A549 (cell line): ENCODE data around the gene SPPL2B.

Experiments
- CEBPB ChIP-seq, 2 experiments: fragments of >200 bp in 1 of 2; sonication (Bioruptor Twin) in 1 of 2; formaldehyde crosslinking in 1 of 2; IDR thresholded peaks; 2 replicates each; pipeline ENCODE4 v1.6.1; 2012 to 2016
- CTCF ChIP-seq: fragments of >200 bp; sonication (Bioruptor Twin); formaldehyde crosslinking; IDR thresholded peaks from 3 replicates; pipeline ENCODE4 v1.5.1; 2016
- EHMT2 ChIP-seq: fragments of 200-600 bp; sonication (generic); IDR thresholded peaks from 2 replicates; pipeline ENCODE4 v1.6.1; 2016; ENCODE audit warnings: antibody characterized with exemption, low read depth, mild to moderate bottlenecking, moderate library complexity
- EP300 ChIP-seq, 2 experiments: fragments of >200 bp; sonication (Bioruptor Twin); formaldehyde crosslinking; IDR thresholded peaks; 2 replicates in 1 of 2; 3 replicates in 1 of 2; pipeline ENCODE4 v1.6.1; 2016 to 2017
- ESRRA ChIP-seq: fragments of 150-350 bp; IDR thresholded peaks from 2 replicates; pipeline ENCODE4 v1.6.1; 2014; ENCODE audit warnings: mild to moderate bottlenecking, low read length, borderline replicate concordance
- FOXS1 ChIP-seq: fragments of 250-450 bp; sonication (Bioruptor Pico); IDR thresholded peaks from 2 replicates; pipeline ENCODE4 v1.5.0; 2020; ENCODE audit warnings: mild to moderate bottlenecking, moderate library complexity
- JUN ChIP-seq, 2 experiments: fragments of >200 bp; sonication (Bioruptor Twin); formaldehyde crosslinking; IDR thresholded peaks; 2 replicates in 1 of 2; 3 replicates in 1 of 2; pipeline ENCODE4 v1.6.1; 2016 to 2017
- MAX ChIP-seq: IDR thresholded peaks from 2 replicates; pipeline ENCODE4 v1.6.1; 2012
- POLR2A ChIP-seq: IDR thresholded peaks from 2 replicates; pipeline ENCODE4 v1.6.1; 2012; ENCODE audit warnings: mild to moderate bottlenecking, low read length
- RAD21 ChIP-seq, 2 experiments: fragments of >200 bp in 1 of 2; sonication (Bioruptor Twin) in 1 of 2; formaldehyde crosslinking in 1 of 2; IDR thresholded peaks in 1 of 2; conservative IDR thresholded peaks in 1 of 2; 2 replicates in 1 of 2; 3 replicates in 1 of 2; pipeline ENCODE4 v1.6.1; 2012 to 2018; ENCODE audit warnings: inconsistent platforms in 1 of 2
- RFX5 ChIP-seq: fragments of 450-650 bp; IDR thresholded peaks from 2 replicates; pipeline ENCODE4 v1.7.1; 2014; ENCODE audit warnings: antibody characterized with exemption, mild to moderate bottlenecking, moderate library complexity
- USF2 ChIP-seq: fragments of 450-650 bp; IDR thresholded peaks from 2 replicates; pipeline ENCODE4 v1.6.1; 2014; ENCODE audit warnings: antibody characterized with exemption

GRCh38 chr19:2329501-2329916 lies 1.0 kb downstream of the SPPL2B start:
- no peak for TF ChIP-seq POLR2A
- TF ChIP-seq CTCF, result no peak
- no peak for TF ChIP-seq MAX
- no peak for TF ChIP-seq EHMT2
- no peak for TF ChIP-seq JUN (IDR thresholded peaks at IDR 0.05)
- TF ChIP-seq USF2, result no peak
- TF ChIP-seq RAD21 (conservative IDR thresholded peaks at IDR 0.05 in 1 of 2, IDR thresholded peaks at IDR 0.05 in 1 of 2), result no peak
- no peak for TF ChIP-seq EP300 (IDR thresholded peaks at IDR 0.05)
- no peak for TF ChIP-seq FOXS1 (CRISPR knock-in tag)
- no peak for TF ChIP-seq RFX5
- no peak for TF ChIP-seq ESRRA
- TF ChIP-seq CEBPB (IDR thresholded peaks at IDR 0.05), result no peak
